GM19438 (cell line): ENCODE results near the gene TMEM132D.

Experiments used
- ATAC-seq: cut with Tn5 transposase; IDR thresholded peaks from one replicate; pipeline ENCODE4 v1.9.1; 2021; ENCODE audit warnings: low read depth; ENCODE audit not compliant: unreplicated experiment

Gene TMEM132D

GRCh38 chr12:129827102-129827865 is 76.5 kb downstream of the TMEM132D start:
- no peak for ATAC-seq

GRCh38 chr12:129826273-129826672 is 77.6 kb downstream of the TMEM132D start:
- no peak for ATAC-seq

- no peak for ATAC-seq
Observed at GRCh38 chr12:129825316-129825715, 78.5 kb downstream of the TMEM132D start.

GRCh38 chr12:129821964-129822363 is 81.9 kb downstream of the TMEM132D start:
- no peak for ATAC-seq

- no peak for ATAC-seq
Observed at GRCh38 chr12:129819391-129819790, 84.4 kb downstream of the TMEM132D start.

- no peak for ATAC-seq
Observed at GRCh38 chr12:129815846-129816245, 88.0 kb downstream of the TMEM132D start.

GRCh38 chr12:129811963-129812362 is 91.9 kb downstream of the TMEM132D start:
- no peak for ATAC-seq

GRCh38 chr12:129807136-129807535 is 96.7 kb downstream of the TMEM132D start:
- no peak for ATAC-seq

GRCh38 chr12:129791396-129791795 is 112.4 kb downstream of the TMEM132D start:
- ATAC-seq: no peak

GRCh38 chr12:129790930-129791329 is 112.9 kb downstream of the TMEM132D start:
- no peak for ATAC-seq

- ATAC-seq: no peak
Observed at GRCh38 chr12:129790331-129790730, 113.5 kb downstream of the TMEM132D start.

- ATAC-seq: no peak
Observed at GRCh38 chr12:129789921-129790320, 113.9 kb downstream of the TMEM132D start.

- ATAC-seq: no peak
Observed at GRCh38 chr12:129788506-129789084, 115.2 kb downstream of the TMEM132D start.

- ATAC-seq: no peak
Observed at GRCh38 chr12:129779989-129780388, 123.8 kb downstream of the TMEM132D start.

GRCh38 chr12:129779033-129779432 is 124.8 kb downstream of the TMEM132D start:
- ATAC-seq: no peak

- no peak for ATAC-seq
Observed at GRCh38 chr12:129776977-129777667, 126.7 kb downstream of the TMEM132D start.

- no peak for ATAC-seq
Observed at GRCh38 chr12:129772501-129773493, 131.0 kb downstream of the TMEM132D start.

GRCh38 chr12:129771238-129771637 is 132.6 kb downstream of the TMEM132D start:
- no peak for ATAC-seq

GRCh38 chr12:129765719-129766118 is 138.1 kb downstream of the TMEM132D start:
- no peak for ATAC-seq

- no peak for ATAC-seq
Observed at GRCh38 chr12:129762436-129762835, 141.4 kb downstream of the TMEM132D start.
